ENCODE measurements around the gene IFRD1.

Gene IFRD1

DNA sequence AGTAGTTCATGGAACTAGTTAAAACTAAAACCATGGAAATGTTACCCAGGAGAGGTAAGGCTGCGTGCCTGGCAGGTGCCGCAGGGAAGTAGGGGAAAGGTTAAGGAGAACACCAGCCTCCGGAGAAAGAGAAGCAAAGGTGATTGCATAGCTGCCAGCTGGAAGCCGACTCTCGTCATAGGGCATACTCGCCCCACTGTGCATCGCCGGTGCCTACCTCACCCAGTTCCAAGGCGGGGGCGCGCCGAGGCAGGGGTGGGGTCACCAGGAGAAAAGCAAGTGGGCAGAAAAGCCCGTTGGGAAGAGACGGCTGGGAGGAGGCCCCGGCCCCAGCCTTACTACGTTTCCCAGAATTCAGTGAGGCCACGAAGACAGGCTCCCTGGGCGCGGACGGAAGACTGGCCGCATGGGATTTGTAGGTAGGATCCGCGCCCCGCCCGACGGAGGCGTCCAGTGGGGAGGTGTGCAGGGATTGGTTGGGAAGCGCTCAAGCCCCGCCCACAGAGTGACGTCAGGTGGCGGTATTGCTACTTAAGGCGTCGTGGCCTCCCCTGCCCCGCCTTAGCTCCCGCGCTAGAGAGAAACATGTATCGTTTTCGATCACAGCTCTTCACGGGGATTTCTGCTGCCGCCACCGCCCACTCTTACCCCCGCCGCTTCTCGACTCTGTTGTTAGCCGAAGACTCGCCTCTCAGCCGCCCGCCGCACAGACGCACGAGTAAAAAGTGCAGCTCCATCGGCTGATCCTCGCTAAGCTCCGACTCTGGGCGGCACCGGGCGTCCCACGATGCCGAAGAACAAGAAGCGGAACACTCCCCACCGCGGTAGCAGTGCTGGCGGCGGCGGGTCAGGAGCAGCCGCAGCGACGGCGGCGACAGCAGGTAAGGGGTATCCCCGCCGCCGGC lies at the start of gene IFRD1 (continued):
- TF ChIP-seq SCRT1 (tag by site-specific recombination; IDR thresholded peaks at IDR 0.05; ENCODE audit: borderline replicate concordance) (no peak), ZNF747 (tag by site-specific recombination; IDR thresholded peaks at IDR 0.05) (no peak), ZNF677 (tag by site-specific recombination; IDR thresholded peaks at IDR 0.05) (no peak), ZNF560 (tag by site-specific recombination; IDR thresholded peaks at IDR 0.05; ENCODE audit: borderline replicate concordance) (no peak), ZNF701 (tag by site-specific recombination; IDR thresholded peaks at IDR 0.05) (0 out of 2 replicates have a peak, but pooled peaks have one; percentile 42), EGR2 (tag by site-specific recombination; IDR thresholded peaks at IDR 0.05; ENCODE audit: low read depth) (peak; percentile 68), ZNF664 (tag by site-specific recombination; IDR thresholded peaks at IDR 0.05) (no peak), PATZ1 (tag by site-specific recombination; IDR thresholded peaks at IDR 0.05) (peak; percentile 93), ZNF596 (tag by site-specific recombination; IDR thresholded peaks at IDR 0.05) (no peak), ZNF555 (tag by site-specific recombination; conservative IDR thresholded peaks at IDR 0.05) (no peak), PRDM10 (tag by site-specific recombination; IDR thresholded peaks at IDR 0.05) (peak; percentile 11; the same call in 1 of the 2 replicates), ZNF274 (IDR thresholded peaks at IDR 0.05; ENCODE audit: low read length) (no peak), ZNF274 (tag by site-specific recombination; IDR thresholded peaks at IDR 0.05; ENCODE audit: borderline replicate concordance) (no peak), ZNF112 (tag by site-specific recombination; IDR thresholded peaks at IDR 0.05) (no peak), ZNF621 (tag by site-specific recombination; IDR thresholded peaks at IDR 0.05) (no peak), TCF7L2 (IDR thresholded peaks at IDR 0.05; ENCODE audit: borderline replicate concordance, low read depth, low read length) (no peak), ZBTB11 (tag by site-specific recombination; conservative IDR thresholded peaks at IDR 0.05; ENCODE audit: low read depth) (peak; percentile 97), ZNF404 (tag by site-specific recombination; IDR thresholded peaks at IDR 0.05) (no peak), OVOL3 (tag by site-specific recombination; IDR thresholded peaks at IDR 0.05) (no peak), ZNF658 (tag by site-specific recombination; IDR thresholded peaks at IDR 0.05) (no peak), ZNF76 (tag by site-specific recombination; IDR thresholded peaks at IDR 0.05; ENCODE audit: borderline replicate concordance, low read depth) (peak; percentile 94), ZNF792 (tag by site-specific recombination; IDR thresholded peaks at IDR 0.05) (no peak), ZNF146 (tag by site-specific recombination; IDR thresholded peaks at IDR 0.05) (no peak), ZNF513 (tag by site-specific recombination; IDR thresholded peaks at IDR 0.05) (no peak), TRIM28 (IDR thresholded peaks at IDR 0.05; ENCODE audit: borderline replicate concordance, low read length) (no peak), MYNN (tag by site-specific recombination; IDR thresholded peaks at IDR 0.05; ENCODE audit: borderline replicate concordance) (0 out of 2 replicates have a peak, but pooled peaks have one; percentile 7), KLF1 (tag by site-specific recombination; IDR thresholded peaks at IDR 0.05) (peak; percentile 58)
- TF ChIP-seq, protein P1, sequence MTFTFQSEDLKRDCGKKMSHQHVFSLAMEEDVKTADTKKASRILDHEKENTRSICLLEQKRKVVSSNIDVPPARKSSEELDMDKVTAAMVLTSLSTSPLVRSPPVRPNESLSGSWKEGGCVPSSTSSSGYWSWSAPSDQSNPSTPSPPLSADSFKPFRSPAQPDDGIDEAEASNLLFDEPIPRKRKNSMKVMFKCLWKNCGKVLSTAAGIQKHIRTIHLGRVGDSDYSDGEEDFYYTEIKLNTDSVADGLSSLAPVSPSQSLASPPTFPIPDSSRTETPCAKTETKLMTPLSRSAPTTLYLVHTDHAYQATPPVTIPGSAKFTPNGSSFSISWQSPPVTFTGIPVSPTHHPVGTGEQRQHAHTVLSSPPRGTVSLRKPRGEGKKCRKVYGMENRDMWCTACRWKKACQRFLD (tag by site-specific recombination; IDR thresholded peaks at IDR 0.05) = no peak

Data from HEK293 (cell line).